A549 (cell line): ENCODE data around the gene RTN4.

Experiments
- CBX2 ChIP-seq: fragments of 200-600 bp; sonication (generic); IDR thresholded peaks from 2 replicates; pipeline ENCODE4 v1.6.1; 2016; ENCODE audit warnings: low read depth, mild to moderate bottlenecking, borderline replicate concordance
- EP300 ChIP-seq, 2 experiments: fragments of >200 bp; sonication (Bioruptor Twin); formaldehyde crosslinking; IDR thresholded peaks; 2 replicates in 1 of 2; 3 replicates in 1 of 2; pipeline ENCODE4 v1.6.1; 2016 to 2017
- ESRRA ChIP-seq: fragments of 150-350 bp; IDR thresholded peaks from 2 replicates; pipeline ENCODE4 v1.6.1; 2014; ENCODE audit warnings: mild to moderate bottlenecking, low read length, borderline replicate concordance
- FOSL2 ChIP-seq, 2 experiments: fragments of 450-650 bp in 1 of 2; fragments of >200 bp in 1 of 2; sonication (Bioruptor Twin) in 1 of 2; formaldehyde crosslinking; IDR thresholded peaks; 2 replicates each; pipeline versions ENCODE4 v1.5.0 to v1.6.1; 2016 to 2020; ENCODE audit warnings: mild to moderate bottlenecking in 1 of 2, moderate library complexity in 1 of 2
- NR3C1 ChIP-seq: fragments of >200 bp; sonication (Bioruptor Twin); formaldehyde crosslinking; IDR thresholded peaks from 3 replicates; pipeline ENCODE4 v1.6.1; 2017
- POLR2A ChIP-seq: IDR thresholded peaks from 2 replicates; pipeline ENCODE4 v1.6.1; 2012; ENCODE audit warnings: mild to moderate bottlenecking, low read length
- RAD21 ChIP-seq, 2 experiments: fragments of >200 bp in 1 of 2; sonication (Bioruptor Twin) in 1 of 2; formaldehyde crosslinking in 1 of 2; IDR thresholded peaks in 1 of 2; conservative IDR thresholded peaks in 1 of 2; 2 replicates in 1 of 2; 3 replicates in 1 of 2; pipeline ENCODE4 v1.6.1; 2012 to 2018; ENCODE audit warnings: inconsistent platforms in 1 of 2
- RNF2 ChIP-seq: fragments of 200-600 bp; sonication (generic); IDR thresholded peaks from 2 replicates; pipeline ENCODE4 v1.6.1; 2016; ENCODE audit warnings: low read depth, mild to moderate bottlenecking, antibody characterized with exemption, moderate library complexity, borderline replicate concordance
- SMC3 ChIP-seq: fragments of >200 bp; sonication (Bioruptor Twin); formaldehyde crosslinking; IDR thresholded peaks from 3 replicates; pipeline ENCODE4 v1.6.1; 2018; ENCODE audit warnings: inconsistent platforms
- TF ChIP-seq, protein P1 (sequence below): IDR thresholded peaks from 2 replicates; pipeline ENCODE4 v1.6.1; 2012
- TF ChIP-seq, protein P2 (sequence below): fragments of 200-600 bp; sonication (generic); IDR thresholded peaks from 2 replicates; pipeline ENCODE4 v1.6.1; 2016; ENCODE audit warnings: antibody characterized with exemption, mild to moderate bottlenecking, moderate library complexity
- TF ChIP-seq, protein P3 (sequence below): fragments of 250-450 bp; sonication (Bioruptor Pico); IDR thresholded peaks from 2 replicates; pipeline ENCODE4 v1.5.0; 2020; ENCODE audit warnings: low read depth, mild to moderate bottlenecking, moderate library complexity
- TF ChIP-seq, protein P4 (sequence below): fragments of >200 bp; sonication (Bioruptor Twin); formaldehyde crosslinking; IDR thresholded peaks from 3 replicates; pipeline ENCODE4 v1.5.1; 2016

DNA sequence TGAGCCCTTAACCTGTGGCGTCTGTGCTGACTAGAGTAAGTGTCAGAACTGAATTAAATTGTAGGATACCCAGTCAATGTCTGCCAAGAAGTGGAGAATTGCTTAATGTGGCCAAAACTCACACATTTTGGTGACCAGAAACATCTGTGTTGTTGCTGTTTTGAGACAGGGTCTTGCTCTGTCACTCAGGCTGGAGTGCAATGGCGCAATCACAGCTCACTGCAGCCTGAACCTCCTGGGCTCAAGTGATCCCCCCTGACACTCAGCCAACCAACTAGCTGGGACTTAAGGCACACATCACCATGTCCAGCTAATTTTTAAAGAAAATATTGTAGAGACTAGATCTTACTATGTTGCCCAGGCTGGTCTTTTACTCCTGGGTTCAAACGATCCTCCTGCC is 34.4 kb upstream of the RTN4 start:
- TF ChIP-seq, protein P1, sequence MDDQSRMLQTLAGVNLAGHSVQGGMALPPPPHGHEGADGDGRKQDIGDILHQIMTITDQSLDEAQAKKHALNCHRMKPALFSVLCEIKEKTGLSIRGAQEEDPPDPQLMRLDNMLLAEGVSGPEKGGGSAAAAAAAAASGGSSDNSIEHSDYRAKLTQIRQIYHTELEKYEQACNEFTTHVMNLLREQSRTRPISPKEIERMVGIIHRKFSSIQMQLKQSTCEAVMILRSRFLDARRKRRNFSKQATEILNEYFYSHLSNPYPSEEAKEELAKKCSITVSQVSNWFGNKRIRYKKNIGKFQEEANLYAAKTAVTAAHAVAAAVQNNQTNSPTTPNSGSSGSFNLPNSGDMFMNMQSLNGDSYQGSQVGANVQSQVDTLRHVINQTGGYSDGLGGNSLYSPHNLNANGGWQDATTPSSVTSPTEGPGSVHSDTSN, result no peak
- TF ChIP-seq CBX2, result no peak
- no peak for TF ChIP-seq ESRRA
- TF ChIP-seq, protein P2, sequence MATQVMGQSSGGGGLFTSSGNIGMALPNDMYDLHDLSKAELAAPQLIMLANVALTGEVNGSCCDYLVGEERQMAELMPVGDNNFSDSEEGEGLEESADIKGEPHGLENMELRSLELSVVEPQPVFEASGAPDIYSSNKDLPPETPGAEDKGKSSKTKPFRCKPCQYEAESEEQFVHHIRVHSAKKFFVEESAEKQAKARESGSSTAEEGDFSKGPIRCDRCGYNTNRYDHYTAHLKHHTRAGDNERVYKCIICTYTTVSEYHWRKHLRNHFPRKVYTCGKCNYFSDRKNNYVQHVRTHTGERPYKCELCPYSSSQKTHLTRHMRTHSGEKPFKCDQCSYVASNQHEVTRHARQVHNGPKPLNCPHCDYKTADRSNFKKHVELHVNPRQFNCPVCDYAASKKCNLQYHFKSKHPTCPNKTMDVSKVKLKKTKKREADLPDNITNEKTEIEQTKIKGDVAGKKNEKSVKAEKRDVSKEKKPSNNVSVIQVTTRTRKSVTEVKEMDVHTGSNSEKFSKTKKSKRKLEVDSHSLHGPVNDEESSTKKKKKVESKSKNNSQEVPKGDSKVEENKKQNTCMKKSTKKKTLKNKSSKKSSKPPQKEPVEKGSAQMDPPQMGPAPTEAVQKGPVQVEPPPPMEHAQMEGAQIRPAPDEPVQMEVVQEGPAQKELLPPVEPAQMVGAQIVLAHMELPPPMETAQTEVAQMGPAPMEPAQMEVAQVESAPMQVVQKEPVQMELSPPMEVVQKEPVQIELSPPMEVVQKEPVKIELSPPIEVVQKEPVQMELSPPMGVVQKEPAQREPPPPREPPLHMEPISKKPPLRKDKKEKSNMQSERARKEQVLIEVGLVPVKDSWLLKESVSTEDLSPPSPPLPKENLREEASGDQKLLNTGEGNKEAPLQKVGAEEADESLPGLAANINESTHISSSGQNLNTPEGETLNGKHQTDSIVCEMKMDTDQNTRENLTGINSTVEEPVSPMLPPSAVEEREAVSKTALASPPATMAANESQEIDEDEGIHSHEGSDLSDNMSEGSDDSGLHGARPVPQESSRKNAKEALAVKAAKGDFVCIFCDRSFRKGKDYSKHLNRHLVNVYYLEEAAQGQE, result no peak
- no peak for TF ChIP-seq NR3C1
- TF ChIP-seq, protein P3, sequence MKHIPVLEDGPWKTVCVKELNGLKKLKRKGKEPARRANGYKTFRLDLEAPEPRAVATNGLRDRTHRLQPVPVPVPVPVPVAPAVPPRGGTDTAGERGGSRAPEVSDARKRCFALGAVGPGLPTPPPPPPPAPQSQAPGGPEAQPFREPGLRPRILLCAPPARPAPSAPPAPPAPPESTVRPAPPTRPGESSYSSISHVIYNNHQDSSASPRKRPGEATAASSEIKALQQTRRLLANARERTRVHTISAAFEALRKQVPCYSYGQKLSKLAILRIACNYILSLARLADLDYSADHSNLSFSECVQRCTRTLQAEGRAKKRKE (CRISPR knock-in tag), result no peak
- TF ChIP-seq EP300 (IDR thresholded peaks at IDR 0.05), result no peak
- TF ChIP-seq FOSL2 (IDR thresholded peaks at IDR 0.05), result no peak
- no peak for TF ChIP-seq FOSL2 (CRISPR knock-in tag; IDR thresholded peaks at IDR 0.05)
- TF ChIP-seq, protein P4, sequence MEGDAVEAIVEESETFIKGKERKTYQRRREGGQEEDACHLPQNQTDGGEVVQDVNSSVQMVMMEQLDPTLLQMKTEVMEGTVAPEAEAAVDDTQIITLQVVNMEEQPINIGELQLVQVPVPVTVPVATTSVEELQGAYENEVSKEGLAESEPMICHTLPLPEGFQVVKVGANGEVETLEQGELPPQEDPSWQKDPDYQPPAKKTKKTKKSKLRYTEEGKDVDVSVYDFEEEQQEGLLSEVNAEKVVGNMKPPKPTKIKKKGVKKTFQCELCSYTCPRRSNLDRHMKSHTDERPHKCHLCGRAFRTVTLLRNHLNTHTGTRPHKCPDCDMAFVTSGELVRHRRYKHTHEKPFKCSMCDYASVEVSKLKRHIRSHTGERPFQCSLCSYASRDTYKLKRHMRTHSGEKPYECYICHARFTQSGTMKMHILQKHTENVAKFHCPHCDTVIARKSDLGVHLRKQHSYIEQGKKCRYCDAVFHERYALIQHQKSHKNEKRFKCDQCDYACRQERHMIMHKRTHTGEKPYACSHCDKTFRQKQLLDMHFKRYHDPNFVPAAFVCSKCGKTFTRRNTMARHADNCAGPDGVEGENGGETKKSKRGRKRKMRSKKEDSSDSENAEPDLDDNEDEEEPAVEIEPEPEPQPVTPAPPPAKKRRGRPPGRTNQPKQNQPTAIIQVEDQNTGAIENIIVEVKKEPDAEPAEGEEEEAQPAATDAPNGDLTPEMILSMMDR, result no peak
- TF ChIP-seq SMC3, result no peak
- TF ChIP-seq POLR2A, result no peak
- no peak for TF ChIP-seq RNF2
- TF ChIP-seq RAD21 (conservative IDR thresholded peaks at IDR 0.05 in 1 of 2, IDR thresholded peaks at IDR 0.05 in 1 of 2), result no peak
